Activated CD4-positive, alpha-beta T cell treated with anti-CD3 and anti-CD28 coated beads, Interleukin-2, amount 50 U/mL, for 48 hours (primary cell): ENCODE measurements around the gene AP1AR.

ENCODE experiments used
- DNase-seq, 2 experiments: peaks; one replicate each; pipeline ENCODE4 v3.0.0-alpha.2; 2020

AP1AR gene

DNA sequence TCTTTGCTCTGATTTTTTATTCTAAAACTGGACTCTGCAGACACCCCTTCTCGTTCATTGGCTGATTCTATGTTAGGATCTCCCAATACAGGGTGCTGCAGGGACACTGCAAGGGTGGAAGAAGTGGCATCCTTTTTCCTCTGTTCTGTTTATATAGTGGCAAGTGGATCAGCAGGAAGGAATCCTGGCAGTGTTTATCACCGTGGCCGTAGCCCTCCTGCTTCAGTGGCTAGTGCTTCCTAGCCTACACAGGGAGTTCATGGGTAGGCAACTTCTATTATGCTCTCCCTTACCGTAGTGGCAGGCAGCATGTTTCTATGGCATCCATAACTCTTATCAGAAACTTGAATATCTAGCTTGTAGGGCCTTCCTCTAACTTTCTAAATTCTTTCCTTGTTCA lies 6.4 kb upstream of the AP1AR start:
- DNase-seq, result no peak

DNA sequence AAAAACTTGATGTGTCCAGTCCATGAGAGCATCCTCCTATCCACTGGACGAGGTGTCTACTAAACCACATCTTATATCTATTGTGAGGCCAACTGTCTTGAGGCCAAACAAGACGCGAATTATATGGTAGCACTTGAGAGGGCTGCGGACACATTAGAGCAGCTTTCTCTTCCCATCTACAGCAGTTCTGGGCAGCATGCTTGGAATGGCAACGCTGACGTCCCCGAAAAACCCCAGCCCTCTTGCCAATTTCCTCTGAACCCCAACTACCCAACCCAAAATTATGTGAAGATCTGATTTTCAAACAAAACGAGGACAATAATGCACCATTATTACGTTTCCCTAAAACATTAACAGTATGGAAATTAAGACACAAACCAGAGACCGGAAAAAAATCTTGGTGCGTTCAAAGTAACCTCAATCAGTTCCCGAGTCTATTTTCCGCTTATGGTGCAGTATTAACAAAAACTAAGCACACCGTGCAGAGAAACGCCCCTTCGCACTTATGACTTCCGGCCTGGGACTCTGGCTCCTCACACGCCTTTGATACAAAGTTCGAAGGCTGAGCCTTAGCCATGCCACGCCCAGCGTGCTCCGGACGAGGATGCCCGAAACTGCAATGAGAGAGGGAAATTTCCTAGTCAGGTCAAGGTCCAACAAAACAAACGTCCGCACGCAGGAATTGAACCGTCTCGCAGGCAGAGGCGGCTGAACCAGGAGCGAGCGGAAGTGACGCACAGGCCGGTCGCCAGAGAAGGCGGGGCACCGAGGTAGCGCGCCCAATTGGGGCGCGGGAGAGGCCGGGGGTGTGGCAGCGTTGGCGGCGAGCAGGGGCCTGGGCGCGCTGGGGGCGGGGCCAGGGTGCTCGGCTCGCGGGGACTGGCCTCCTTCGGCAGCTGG lies 458 bp upstream of the AP1AR start:
- DNase-seq, result peak; percentile 98

GRCh38 chr4:112234952-112235609 lies 3.5 kb downstream of the AP1AR start:
- peak; percentile 43 to 57 for DNase-seq

DNA sequence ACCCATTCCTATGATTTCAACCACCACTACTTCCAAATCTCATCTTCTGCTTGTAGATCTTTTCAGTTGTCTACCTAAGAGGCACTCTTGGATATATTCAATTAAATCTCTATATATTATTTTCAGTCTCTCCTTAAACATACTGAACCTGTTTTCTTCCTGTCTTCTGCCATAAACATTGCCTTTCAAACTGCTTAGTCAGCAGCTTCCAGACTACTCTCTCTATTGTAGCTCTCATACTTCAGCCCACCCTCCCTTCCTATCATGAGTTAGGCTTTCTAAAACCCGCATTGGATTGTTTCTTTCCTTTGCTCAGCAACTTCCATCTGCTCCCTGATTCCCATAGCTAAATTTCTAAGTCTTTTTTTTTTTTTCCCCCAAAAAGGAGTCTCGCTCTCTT lies 4.5 kb downstream of the AP1AR start:
- no peak for DNase-seq

- DNase-seq, result no peak
These were observed 7.2 kb downstream of the AP1AR start for GRCh38 chr4:112238833-112239232.

DNA sequence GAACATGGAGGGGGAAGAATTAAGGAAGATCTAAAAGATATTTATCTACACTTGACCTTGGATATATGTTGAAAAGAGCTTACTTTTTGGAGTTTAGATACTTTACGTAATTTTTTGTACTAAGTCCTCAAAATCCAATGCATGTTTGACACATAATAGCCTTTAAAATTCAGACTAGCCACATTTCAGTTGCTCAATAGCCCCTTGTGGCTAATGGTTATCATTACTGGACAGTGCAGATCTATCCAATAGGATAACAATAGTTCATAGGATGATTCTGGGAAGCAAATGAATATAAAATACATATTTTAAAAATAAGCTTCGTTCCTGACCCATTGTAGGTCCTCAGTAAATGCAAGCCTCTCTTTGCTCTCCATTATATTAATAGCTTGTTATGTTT lies 13.8 kb downstream of the AP1AR start:
- DNase-seq, result no peak

DNA sequence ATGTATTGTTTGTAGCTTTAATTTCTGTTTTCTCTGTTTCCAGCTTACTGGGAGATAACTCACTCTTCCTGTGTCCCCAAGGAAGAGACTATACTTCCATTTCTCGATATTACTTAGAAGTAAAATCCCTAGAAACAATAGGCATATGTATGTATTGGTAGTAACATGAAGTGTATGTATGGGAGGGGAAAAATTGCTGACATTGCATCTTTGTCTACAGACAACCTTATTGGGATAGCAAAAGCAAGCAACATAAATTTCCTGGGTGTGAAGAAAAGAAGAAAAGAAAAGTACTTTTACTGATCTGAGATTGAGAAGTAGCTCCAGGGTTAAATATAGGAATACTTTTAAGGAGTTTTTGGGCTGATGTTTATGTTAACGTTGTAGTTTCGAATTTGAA lies 15.4 kb downstream of the AP1AR start:
- DNase-seq, result no peak

DNA sequence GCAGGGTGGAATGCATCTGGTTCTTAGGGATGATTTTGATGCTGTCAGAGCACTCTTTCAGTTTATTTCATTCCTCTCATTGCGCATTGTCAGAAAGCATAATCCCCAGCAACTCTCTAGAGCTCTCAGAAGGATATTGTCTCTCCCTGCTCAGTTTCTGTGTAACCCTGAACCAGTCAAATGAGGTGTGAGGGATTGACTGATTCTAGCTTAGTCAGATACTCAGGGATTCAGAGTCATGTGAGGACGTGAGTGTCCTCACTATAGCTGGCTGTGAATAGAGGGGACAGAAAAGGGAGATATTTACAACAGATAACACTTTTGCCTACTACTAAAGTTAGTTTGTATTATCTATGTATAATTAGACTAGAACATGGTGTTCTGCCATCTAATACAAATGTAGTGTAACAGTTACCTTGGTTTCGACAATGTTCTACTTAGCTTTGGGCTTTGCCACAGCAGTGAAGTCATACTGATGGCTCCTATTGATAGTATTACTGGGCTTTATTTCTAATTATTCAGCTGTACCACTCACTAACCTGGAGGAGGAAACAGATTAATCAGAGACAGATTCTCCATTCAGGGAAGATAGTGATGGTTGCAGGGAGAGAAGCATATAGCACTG lies 19.5 kb downstream of the AP1AR start:
- DNase-seq, result no peak

DNA sequence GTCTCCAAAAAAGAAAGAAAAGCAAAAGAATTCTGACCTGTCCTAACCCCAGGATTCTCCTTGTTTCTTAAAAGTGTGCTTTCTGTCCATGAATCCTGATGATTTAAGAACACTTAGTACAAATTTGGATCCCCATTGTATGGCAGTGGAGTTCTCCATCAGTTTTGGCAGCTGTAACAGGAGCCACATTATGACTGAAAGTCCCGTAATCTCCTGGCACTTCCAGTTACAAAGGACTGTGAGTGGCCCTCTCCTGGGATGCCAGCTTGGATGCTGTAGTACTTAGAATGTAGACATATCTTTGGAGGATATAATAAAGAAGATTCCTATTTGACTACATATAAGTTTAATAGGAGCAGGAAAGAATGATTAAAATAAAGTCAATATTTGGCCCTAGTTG lies 20.6 kb downstream of the AP1AR start:
- DNase-seq, result no peak

DNA sequence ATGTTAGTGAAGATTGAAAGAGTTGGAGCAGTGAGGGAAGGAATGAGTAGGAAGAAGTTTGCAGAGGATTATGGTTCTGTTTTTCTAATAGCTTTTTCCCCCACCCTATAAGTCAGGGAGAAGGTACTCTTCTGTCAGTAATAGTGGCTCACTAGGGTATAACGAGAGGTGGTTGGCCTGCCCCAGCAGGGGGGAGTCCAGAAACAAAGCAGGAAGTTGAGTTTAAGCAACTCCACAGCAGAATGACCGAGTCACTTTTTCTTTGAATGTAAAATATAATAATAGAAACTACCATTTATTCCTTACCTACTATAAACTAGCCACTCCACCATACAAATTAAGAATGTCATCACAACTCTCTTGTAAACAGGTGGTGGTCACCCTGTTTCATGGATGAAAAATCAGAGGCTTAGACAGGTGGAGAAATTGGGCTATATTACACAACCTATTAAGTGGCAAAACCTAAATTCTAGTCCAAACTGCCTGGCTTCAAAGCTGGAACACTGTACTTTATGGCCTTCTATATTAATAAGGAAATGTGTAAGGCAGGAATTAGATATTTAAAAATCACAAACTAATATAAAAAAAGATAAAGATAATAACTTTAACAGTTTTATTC lies 21.9 kb downstream of the AP1AR start:
- DNase-seq, result no peak

- DNase-seq, result no peak
These were observed 25.5 kb downstream of the AP1AR start for GRCh38 chr4:112257098-112257497.

DNA sequence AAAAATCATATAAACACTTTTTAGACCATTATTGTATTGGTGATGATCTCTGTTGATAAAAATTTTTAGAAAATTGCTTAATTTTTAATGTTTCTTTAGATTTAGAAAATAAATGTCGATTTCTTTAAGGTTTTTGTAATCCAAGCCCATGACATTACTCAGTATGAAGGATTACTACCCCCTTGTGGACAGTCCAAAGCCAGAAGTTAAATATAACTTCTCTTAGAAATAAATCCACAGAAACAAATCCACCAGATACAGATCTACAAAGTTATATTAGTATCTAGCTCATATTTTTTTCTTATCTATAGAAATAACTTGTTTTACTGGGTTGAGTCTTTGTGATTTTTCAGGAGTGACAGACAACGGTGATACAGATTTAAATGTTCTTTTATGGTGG lies 35.2 kb downstream of the AP1AR start:
- DNase-seq, result no peak

DNA sequence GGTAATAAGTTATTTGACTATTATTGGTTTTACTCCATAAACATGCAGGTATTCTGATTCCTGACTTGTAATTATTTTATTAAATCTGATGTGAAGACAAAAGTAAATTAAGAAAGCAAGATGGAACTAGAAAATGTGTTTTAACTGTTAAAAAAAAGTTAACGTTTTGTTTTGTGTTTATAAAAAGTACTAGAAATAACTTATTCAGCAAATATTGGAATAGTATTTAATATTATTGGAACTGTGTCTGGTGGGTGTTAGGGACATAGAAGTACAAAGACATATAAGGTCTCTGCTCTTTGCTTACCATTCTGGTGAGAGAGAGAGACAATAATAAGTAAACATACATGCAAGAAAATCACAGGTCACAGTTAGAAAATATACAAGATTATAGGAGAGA lies 38.5 kb downstream of the AP1AR start:
- no peak for DNase-seq

DNA sequence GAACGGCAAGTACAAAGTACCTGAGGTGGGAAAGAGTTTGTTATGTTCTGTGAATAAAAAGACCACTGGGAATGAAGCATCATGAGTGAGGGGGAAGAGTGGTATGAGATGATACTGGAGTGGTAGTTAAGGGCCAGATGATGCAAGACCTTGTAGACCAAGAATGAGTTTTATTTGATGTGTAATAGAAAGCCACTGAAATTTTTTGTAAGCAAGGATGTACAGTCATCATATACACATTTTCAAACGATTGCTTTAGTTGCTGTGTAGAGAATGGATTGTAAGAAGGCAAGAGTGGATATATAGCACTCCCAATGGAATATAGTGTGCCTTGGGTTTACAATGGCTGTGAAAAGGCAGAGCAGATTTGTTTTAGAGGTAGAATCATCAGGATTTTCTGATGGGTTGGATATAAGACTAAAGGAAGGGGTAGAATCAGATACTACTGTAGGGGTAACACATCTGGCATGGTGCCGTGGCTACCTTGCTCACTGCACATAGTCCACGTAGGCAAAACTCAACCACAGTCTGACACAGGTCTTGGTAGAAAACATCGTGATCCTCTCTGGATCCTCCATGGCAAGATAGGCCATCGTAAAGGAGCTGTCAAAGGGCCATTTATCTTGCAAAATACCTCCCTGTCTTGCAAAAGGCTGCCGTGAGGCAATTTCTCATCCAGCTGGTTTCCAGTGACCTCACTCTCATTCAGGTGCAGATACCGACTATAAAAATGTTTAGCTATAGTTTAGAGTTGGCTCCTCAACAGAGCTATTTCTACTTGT lies 39.2 kb downstream of the AP1AR start:
- no peak for DNase-seq

DNA sequence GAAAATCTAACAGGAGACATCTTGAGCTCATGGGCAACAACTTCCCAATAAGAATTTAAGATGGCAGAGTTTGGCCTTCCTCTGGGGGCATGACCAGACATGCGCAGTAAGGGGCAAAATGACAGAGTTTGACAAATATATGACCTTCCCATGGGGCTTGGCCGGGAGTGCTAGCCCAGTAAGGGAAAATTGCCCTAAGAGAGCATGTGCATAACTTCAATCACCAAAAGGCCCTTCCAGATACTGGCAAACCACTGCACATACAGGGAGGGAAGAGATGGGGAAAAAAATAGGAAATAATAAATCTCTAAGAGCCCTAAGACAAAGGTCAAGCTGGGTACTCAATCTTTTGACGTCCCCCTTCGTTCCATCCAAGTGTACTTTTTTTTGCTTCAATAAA lies 40.7 kb downstream of the AP1AR start:
- DNase-seq, result no peak

- DNase-seq, result no peak
These were observed 43.4 kb downstream of the AP1AR start for GRCh38 chr4:112274959-112275358.

DNA sequence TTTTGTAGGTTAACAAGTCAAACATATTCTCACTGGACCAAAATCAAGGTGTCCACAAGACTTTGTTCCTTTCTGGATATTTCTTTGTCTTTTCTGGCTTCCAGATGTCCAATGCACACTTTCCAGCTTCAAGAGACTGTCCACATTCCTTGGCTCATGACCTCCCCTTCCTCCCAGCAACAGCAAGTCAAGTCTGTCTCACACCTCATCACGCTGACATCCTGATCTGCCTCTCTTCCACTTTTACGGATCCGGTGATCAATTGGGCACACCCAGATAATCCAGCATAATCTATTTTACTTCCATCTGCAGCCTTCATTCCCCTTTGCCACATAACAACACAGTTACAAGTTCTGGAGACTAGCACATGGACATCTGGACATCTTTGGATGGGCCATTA lies 44.5 kb downstream of the AP1AR start:
- no peak for DNase-seq

GRCh38 chr4:112277220-112277619 lies 45.6 kb downstream of the AP1AR start:
- DNase-seq, result no peak

DNA sequence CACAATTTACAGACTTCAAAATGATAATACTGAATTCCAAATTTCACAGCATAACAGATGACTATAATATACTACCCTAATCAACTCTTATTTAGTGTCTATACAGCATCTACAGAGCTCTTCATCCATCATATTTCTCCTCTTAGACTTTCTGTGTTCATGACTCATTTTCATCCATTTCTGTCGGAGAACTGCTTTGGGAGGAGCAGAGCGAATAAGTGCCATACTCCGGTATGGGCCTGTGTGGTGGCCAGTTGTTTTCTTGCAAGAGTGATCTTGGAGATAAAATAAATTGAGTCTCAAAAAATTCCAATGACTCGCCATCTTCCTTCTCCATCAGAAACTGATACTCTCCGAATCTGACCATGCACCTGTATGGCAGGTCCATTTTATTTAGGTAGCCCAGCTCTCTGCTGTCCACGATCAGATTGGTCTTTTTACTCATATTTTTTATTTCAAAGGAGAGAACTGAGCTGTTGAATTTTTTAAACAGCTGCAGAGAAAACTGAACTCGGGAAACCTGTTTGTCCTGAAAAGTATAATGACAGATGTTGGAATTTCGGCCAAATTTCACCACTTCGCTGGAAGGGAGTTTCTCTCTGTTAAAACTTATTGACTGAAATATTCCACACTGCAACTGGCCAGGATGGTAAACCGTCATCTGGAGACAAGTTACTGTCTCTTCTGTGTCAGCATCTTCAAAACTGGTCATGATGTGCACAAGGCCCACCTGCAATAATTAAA lies 46.3 kb downstream of the AP1AR start:
- no peak for DNase-seq

GRCh38 chr4:112279025-112279881 lies 47.7 kb downstream of the AP1AR start:
- no peak for DNase-seq

DNA sequence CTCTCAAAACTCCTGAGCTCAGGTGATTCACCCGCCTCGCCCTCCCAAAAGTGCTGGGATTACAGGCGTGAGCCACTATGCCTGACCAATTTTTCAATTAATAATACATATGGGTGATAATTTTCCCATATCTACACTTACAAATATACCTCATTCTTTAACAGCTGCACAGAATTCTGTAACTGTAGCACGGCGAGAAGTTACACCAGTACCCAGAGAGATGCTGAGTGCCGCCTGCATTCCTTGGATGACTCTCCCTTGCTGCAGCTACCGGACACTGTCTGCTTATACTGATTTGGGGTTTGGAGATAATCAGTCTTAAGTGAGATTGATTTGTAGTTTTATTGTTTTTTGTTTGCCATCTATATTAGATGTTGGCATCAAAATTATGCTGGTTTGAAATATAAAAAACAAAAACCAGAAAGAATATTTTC lies 48.3 kb downstream of the AP1AR start:
- no peak for DNase-seq
